Head of caudate nucleus (tissue), 42 donors: ENCODE measurements around the gene MDN1.

Source experiments
- DNase-seq, 42 donors: peaks; one replicate each; pipeline versions ENCODE4 v3.0.0 to v3.0.0-alpha.2; 2020 to 2021; ENCODE audit warnings: mixed read lengths in 7 of 42
- intact Hi-C: fragments of 100-400 bp; cut with DNase I; formaldehyde crosslinking; loops from one replicate; pipeline ENCODE4 v1.15.0; 2022

MDN1 gene

DNA sequence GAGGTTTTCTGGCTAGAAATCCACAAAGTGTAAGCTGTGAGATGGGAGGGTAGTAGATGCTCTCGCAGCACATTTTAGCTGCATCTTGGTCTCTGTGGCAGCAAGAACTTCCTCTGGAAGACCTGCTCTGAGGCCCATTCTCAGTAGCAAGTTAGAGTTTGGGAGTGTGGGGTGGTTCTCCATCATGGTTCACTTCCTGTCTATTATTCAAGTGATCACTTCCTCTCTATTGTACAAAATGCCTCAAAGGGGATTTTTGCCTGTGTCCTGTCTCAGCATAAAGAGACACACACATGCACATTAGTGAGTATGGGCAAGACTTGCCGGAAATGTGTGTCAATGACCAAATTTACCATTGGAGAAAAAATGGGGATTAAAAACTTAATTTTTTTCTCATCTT is 223.5 kb downstream of the MDN1 start:
- intact Hi-C loops, result no loop called here
- DNase-seq, result no peak
